HepG2 (cell line): ENCODE results near the gene LENEP.

ENCODE experiments used
- HMG20A ChIP-seq: IDR thresholded peaks from 2 replicates; pipeline ENCODE4 v1.6.1; 2016; ENCODE audit warnings: borderline replicate concordance
- NCOA1 ChIP-seq: sonication (generic); formaldehyde crosslinking; IDR thresholded peaks from 2 replicates; pipeline ENCODE4 v1.9.0; 2021; ENCODE audit warnings: missing genetic modification reagents
- SRF ChIP-seq: IDR thresholded peaks from 2 replicates; pipeline ENCODE4 v1.6.1; 2011; ENCODE audit warnings: mild to moderate bottlenecking, low read depth, low read length, moderate library complexity
- ZBTB1 ChIP-seq: sonication (generic); formaldehyde crosslinking; IDR thresholded peaks from 2 replicates; pipeline ENCODE4 v1.4.0; 2020; ENCODE audit warnings: missing genetic modification reagents, borderline replicate concordance
- ZNF556 ChIP-seq: sonication (generic); formaldehyde crosslinking; IDR thresholded peaks from 2 replicates; pipeline ENCODE4 v1.4.0; 2020; ENCODE audit warnings: mild to moderate bottlenecking, missing genetic modification reagents, borderline replicate concordance
- TF ChIP-seq, protein P1 (sequence below): sonication (generic); formaldehyde crosslinking; IDR thresholded peaks from 2 replicates; pipeline ENCODE4 v1.4.0; 2020; ENCODE audit warnings: missing genetic modification reagents
- TF ChIP-seq, protein P2 (sequence below): sonication (generic); formaldehyde crosslinking; IDR thresholded peaks from 2 replicates; pipeline ENCODE4 v1.4.0; 2020; ENCODE audit warnings: missing genetic modification reagents
- TF ChIP-seq, protein P3 (sequence below): sonication (generic); formaldehyde crosslinking; IDR thresholded peaks from 2 replicates; pipeline ENCODE4 v1.5.0; 2020; ENCODE audit warnings: mild to moderate bottlenecking, missing genetic modification reagents, moderate library complexity

DNA sequence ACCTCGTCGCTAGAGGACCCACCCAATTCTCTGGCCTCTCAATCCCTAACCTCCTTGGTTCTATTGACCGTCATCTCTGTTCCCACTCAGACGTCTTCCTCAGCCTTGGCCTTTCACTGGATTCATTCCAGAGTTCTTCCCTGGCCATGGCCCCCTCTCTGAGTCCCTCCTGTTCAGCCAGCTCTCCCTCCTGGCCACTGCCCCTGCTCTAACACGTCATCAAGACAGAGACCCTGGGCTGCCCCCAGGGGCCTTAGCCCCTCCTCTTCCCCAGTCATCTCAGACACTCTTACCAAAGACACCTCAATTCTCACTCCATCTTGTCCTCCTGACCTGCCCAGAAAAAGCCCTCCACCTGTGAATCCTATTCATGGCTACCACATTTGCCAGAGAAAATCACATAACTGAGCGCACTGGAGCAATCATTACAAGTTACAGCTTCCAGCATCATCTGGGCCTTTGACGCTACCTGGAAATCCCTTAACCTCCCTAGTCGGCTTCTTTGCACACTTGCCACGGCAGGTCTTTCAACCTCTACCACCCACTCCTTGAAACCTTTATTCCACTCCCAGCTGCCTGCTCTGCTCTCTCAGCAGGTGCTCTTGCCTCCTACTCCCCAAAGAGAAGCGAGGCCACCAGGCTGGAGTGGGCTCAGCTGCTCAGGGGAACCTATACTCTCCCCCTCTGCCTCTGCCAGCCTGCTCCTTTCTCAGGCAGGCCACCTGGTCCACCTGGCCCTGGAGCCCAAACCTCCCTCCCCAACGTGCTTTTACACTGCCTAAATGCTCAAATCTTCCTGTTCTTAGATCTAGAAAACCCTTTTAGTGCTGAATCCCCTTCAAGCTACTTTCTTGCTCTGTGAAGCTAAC, 26.2 kb downstream of the LENEP start:
- TF ChIP-seq, protein P1, sequence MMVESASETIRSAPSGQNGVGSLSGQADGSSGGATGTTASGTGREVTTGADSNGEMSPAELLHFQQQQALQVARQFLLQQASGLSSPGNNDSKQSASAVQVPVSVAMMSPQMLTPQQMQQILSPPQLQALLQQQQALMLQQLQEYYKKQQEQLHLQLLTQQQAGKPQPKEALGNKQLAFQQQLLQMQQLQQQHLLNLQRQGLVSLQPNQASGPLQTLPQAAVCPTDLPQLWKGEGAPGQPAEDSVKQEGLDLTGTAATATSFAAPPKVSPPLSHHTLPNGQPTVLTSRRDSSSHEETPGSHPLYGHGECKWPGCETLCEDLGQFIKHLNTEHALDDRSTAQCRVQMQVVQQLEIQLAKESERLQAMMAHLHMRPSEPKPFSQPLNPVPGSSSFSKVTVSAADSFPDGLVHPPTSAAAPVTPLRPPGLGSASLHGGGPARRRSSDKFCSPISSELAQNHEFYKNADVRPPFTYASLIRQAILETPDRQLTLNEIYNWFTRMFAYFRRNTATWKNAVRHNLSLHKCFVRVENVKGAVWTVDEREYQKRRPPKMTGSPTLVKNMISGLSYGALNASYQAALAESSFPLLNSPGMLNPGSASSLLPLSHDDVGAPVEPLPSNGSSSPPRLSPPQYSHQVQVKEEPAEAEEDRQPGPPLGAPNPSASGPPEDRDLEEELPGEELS (CRISPR knock-in tag), result no peak
- no peak for TF ChIP-seq ZBTB1 (CRISPR knock-in tag)
- TF ChIP-seq, protein P2, sequence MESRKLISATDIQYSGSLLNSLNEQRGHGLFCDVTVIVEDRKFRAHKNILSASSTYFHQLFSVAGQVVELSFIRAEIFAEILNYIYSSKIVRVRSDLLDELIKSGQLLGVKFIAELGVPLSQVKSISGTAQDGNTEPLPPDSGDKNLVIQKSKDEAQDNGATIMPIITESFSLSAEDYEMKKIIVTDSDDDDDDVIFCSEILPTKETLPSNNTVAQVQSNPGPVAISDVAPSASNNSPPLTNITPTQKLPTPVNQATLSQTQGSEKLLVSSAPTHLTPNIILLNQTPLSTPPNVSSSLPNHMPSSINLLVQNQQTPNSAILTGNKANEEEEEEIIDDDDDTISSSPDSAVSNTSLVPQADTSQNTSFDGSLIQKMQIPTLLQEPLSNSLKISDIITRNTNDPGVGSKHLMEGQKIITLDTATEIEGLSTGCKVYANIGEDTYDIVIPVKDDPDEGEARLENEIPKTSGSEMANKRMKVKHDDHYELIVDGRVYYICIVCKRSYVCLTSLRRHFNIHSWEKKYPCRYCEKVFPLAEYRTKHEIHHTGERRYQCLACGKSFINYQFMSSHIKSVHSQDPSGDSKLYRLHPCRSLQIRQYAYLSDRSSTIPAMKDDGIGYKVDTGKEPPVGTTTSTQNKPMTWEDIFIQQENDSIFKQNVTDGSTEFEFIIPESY (CRISPR knock-in tag), result no peak
- TF ChIP-seq ZNF556 (CRISPR knock-in tag), result no peak
- no peak for TF ChIP-seq HMG20A (CRISPR knock-in tag)
- no peak for TF ChIP-seq SRF
- no peak for TF ChIP-seq NCOA1 (CRISPR knock-in tag)
- TF ChIP-seq, protein P3, sequence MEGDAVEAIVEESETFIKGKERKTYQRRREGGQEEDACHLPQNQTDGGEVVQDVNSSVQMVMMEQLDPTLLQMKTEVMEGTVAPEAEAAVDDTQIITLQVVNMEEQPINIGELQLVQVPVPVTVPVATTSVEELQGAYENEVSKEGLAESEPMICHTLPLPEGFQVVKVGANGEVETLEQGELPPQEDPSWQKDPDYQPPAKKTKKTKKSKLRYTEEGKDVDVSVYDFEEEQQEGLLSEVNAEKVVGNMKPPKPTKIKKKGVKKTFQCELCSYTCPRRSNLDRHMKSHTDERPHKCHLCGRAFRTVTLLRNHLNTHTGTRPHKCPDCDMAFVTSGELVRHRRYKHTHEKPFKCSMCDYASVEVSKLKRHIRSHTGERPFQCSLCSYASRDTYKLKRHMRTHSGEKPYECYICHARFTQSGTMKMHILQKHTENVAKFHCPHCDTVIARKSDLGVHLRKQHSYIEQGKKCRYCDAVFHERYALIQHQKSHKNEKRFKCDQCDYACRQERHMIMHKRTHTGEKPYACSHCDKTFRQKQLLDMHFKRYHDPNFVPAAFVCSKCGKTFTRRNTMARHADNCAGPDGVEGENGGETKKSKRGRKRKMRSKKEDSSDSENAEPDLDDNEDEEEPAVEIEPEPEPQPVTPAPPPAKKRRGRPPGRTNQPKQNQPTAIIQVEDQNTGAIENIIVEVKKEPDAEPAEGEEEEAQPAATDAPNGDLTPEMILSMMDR, result no peak
